ENCODE data around the gene ACOT7. TPM values are rescaled to one million over a fixed set of nuclear protein-coding genes. Genes with fewer than 3 reads are reported as not detected.

ACOT7 gene
- total and polyA plus RNA-seq, 2 of the 13 experiments (the other 11 are each of a cell fraction or from before 2014, with no cell fraction given), result 33.0 to 55.8 TPM

GRCh38 chr1:6435129-6435528 lies 41.6 kb upstream of the ACOT7 start (continued):
- TF ChIP-seq STAT6 (CRISPR knock-in tag; IDR thresholded peaks at IDR 0.05; ENCODE audit: borderline replicate concordance) (no peak), RFX1 (IDR thresholded peaks at IDR 0.05) (no peak), CHD4 (IDR thresholded peaks at IDR 0.05; ENCODE audit: borderline replicate concordance, low read length) (no peak), ZNF552 (CRISPR knock-in tag; IDR thresholded peaks at IDR 0.05; ENCODE audit: borderline replicate concordance) (no peak), IKZF4 (CRISPR knock-in tag; IDR thresholded peaks at IDR 0.05; ENCODE audit: borderline replicate concordance, low read depth, not compliant biosample characterization) (no peak)

- Histone ChIP-seq H3K4me3 (replicated peaks in 1 of 3; ENCODE audit: insufficient read depth in 1 of 3, low read depth in 2 of 3, low read length in 3 of 3) (no peak overlapping the region), H3K27me3 (ENCODE audit: control insufficient read depth in 1 of 2, insufficient read depth in 2 of 2, low read length in 2 of 2) (peaks cover 9 to 54% of the 10 kb centered on the region in 2 experiments), H3K79me2 (ENCODE audit: insufficient read depth, low read length) (no peaks in the 10 kb centered on the region), H3K36me3 (replicated peaks in 1 of 2; ENCODE audit: control insufficient read depth in 1 of 2, insufficient read depth in 2 of 2, low read length in 2 of 2) (no peaks in the 10 kb centered on the region), H3K9me3 (ENCODE audit: low read length) (no peaks in the 10 kb centered on the region), H4K20me1 (ENCODE audit: insufficient read depth, low read length) (no peaks in the 10 kb centered on the region), H3K4me2 (ENCODE audit: low read depth, low read length) (no peak overlapping the region), H3K9ac (ENCODE audit: insufficient read depth, low read depth, low read length) (no peak overlapping the region), H2AFZ (ENCODE audit: low read length) (no peak overlapping the region), H3K27ac (ENCODE audit: extremely low read length, insufficient read depth, low read length) (no peak overlapping the region), H3K4me1 (ENCODE audit: insufficient read depth, low read length) (peaks cover 22% of the 10 kb centered on the region)
- intact Hi-C loops (cut with micrococcal nuclease; ENCODE audit: unreplicated experiment) (no loop called here), in situ Hi-C loops (cut with HindIII; ENCODE audit: extremely low pct_ligation_motif_present, low pct_unique_long_range_greater_than_20kb) (no loop called here)
- TF ChIP-seq HOXA7 (CRISPR knock-in tag; IDR thresholded peaks at IDR 0.05), result no peak
- no peak for TF ChIP-seq TARDBP (CRISPR knock-in tag; IDR thresholded peaks at IDR 0.05)
- TF ChIP-seq TAF15 (IDR thresholded peaks at IDR 0.05; ENCODE audit: low read depth, low read length, poor library complexity, severe bottlenecking), result no peak
- no peak for TF ChIP-seq ARID5B (CRISPR knock-in tag; IDR thresholded peaks at IDR 0.05)
- TF ChIP-seq HMGA1 (CRISPR knock-in tag; conservative IDR thresholded peaks at IDR 0.05), result no peak
- no peak for TF ChIP-seq RFXAP (CRISPR knock-in tag; IDR thresholded peaks at IDR 0.05; ENCODE audit: borderline replicate concordance)
- CTCF ChIA-PET (ENCODE audit: low intra/inter-chr PET ratio, low total read pairs), result no interaction called here
- no TSS peak for BruUV-seq (replicated peaks)
- FAIRE-seq, result no peak
- ATAC-seq, result no peak
- POLR2A ChIA-PET, result no interaction called here
- DNase-seq (ENCODE audit: low spot score), result no peak
- 22% methylated on average over 4 of the region's 5 CpGs for WGBS (ENCODE audit: low lambda C conversion rate)
Observed at GRCh38 chr1:6434186-6434585, 40.6 kb upstream of the ACOT7 start.

Measured in HepG2 (cell line).